Measurements from ENCODE around the gene AQP1.

Gene AQP1

GRCh38 chr7:30922596-30922995, 10.9 kb downstream of the AQP1 start:
- DNase-seq: no peak

DNA sequence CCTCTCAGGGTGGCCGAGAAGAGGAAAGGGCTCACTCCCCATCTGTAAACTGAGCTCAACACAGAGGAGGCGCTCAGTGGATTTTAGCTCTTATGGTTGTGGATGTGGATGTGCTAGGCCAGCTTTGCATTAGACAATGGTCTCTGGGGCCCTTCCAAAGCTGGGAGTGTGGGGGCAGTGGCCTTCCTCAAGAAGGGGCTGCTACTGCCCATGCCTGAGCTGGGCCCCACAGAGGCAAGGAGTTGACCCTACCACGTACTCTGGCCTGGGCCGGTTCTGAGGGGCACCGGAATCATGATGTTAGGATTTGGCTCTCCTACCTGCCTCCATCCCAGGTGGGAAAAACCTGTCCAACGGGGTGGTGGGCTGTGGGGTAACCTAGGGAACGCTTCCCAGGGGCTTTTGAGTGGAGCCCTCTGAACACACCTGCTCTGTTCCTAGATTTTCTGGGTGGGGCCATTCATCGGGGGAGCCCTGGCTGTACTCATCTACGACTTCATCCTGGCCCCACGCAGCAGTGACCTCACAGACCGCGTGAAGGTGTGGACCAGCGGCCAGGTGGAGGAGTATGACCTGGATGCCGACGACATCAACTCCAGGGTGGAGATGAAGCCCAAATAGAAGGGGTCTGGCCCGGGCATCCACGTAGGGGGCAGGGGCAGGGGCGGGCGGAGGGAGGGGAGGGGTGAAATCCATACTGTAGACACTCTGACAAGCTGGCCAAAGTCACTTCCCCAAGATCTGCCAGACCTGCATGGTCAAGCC, 11.5 kb downstream of the AQP1 start:
- DNase-seq: no peak

DNA sequence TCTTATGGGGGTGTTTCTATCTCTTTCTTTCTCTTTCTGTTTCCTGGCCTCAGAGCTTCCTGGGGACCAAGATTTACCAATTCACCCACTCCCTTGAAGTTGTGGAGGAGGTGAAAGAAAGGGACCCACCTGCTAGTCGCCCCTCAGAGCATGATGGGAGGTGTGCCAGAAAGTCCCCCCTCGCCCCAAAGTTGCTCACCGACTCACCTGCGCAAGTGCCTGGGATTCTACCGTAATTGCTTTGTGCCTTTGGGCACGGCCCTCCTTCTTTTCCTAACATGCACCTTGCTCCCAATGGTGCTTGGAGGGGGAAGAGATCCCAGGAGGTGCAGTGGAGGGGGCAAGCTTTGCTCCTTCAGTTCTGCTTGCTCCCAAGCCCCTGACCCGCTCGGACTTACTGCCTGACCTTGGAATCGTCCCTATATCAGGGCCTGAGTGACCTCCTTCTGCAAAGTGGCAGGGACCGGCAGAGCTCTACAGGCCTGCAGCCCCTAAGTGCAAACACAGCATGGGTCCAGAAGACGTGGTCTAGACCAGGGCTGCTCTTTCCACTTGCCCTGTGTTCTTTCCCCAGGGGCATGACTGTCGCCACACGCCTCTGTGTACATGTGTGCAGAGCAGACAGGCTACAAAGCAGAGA, 12.2 kb downstream of the AQP1 start:
- DNase-seq: no peak

GRCh38 chr7:30924624-30925023, 13.0 kb downstream of the AQP1 start:
- no peak for DNase-seq

DNA sequence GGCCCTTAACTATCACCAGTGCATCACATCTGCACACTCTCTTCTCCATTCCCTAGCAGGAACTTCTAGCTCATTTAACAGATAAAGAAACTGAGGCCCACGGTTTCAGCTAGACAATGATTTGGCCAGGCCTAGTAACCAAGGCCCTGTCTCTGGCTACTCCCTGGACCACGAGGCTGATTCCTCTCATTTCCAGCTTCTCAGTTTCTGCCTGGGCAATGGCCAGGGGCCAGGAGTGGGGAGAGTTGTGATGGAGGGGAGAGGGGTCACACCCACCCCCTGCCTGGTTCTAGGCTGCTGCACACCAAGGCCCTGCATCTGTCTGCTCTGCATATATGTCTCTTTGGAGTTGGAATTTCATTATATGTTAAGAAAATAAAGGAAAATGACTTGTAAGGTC, 13.5 kb downstream of the AQP1 start:
- no peak for DNase-seq

GRCh38 chr7:30925913-30926312, 14.3 kb downstream of the AQP1 start:
- DNase-seq: no peak

DNA sequence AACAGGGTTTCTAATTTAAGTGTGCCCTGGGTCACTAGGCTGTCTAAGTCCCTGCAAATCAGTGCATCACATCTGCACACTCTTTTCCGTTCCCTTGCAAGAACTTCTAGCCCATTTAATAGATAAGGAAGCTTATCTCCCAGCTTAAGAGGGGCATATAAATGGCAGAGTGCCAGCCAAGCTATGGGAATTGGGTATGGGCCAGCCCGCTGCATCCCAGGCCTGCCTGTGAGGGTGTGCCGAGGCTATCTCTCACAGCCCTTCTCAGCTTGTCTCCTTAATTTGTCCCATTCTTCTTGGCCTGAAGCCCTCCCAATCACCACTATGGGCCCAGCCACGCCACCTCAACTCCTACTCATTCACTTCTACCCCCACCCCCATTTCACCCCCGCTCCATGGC, 14.7 kb downstream of the AQP1 start:
- DNase-seq: no peak

DNA sequence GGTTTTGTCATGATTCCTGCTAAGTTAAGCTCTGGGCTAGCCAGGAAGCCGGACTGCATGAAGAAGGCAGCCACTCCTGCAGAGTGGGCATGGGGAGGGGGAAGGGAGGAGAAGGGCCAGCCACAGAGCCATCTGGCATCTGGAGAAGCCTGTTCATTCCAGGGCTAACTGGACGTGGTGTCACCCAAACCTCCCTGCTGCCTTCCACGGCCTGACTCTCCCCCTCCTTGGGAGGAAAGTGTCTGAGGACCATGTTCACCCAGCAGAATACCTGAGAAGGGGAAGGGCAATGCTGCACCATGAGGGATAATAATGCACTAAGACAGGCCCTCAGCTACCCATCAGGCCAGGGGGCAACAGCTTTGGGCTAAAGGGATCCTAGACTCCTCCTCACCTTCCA, 15.4 kb downstream of the AQP1 start:
- DNase-seq: no peak

DNA sequence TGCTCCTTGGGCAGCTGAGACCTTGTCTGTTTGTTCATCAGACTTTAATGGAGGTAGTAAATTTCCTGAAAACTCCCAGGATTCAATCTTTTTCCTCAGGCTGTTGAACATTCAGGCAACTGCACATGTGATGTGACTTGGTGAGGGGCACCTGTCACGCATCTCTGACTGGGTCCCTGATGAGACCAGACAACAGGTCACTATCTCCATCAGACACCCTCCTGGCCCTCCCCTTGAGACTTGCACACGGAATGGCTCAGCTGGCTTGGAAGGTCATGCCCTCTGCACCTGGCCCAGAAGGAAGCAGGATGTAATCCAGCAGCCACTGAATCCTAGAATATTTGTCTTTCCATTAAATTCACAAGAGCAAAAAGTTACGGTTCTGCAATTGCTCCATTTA, 15.9 kb downstream of the AQP1 start:
- DNase-seq: no peak

- DNase-seq: no peak
Observed at GRCh38 chr7:30928254-30928872, 16.7 kb downstream of the AQP1 start.

GRCh38 chr7:30929686-30930085, 18.0 kb downstream of the AQP1 start:
- DNase-seq: no peak

DNA sequence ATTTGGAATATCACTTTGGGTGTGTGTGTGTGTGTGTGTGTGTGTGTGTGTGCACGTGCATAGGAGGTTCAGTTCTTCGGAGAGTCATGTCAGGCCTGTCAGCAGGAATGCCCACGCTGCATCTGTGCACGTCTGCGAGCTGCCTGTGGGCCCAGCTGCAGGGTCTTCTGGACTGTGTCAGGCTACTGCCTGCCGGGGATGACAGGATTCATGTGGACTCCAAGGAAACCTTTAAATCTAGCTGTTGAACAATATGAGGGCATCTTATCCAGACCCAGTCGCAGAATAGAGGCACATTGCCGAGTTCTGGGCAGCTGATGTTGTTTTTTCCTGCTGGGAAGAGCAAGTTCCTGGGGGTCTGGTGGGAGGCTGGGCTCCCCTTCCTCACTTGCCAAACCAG, 19.0 kb downstream of the AQP1 start:
- DNase-seq: no peak

DNA sequence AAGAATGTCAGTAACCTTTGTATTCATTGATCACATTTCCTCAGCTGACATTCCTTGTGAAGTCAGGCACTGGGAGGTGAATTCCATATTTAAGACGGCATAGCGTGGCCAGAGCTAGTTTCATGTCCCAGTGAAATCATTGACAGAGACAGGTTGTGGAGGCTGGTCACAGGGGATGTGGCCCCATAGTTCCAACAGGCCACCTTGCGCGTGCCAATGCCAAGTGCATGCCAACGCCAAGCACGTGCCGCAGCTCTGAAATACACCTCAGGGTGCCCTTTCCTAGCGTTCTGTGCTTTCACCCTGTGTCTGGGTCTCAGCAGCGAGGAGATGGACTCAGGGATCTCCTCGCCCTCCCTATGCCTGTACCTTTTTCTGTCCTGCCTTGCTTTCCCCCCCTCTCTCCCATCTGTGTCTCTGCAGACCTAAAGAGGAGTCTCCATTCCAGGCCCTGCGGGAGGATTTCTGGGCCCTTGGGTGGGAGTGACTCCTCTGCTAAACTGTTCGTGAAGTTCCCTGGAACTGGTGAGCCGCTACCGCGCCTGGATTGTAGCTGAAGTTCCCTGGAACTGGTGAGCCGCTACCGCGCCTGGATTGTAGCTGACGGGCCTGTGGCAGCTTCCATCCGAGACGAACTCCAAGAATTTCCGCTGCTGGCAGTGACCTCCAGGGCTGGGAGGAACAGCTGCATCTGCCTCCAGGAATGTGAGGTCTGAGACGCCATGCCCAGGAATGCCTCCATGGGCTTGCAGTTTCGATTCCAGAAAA, 19.7 kb downstream of the AQP1 start:
- DNase-seq: no peak

- DNase-seq: no peak
Observed at GRCh38 chr7:30931929-30932540, 20.4 kb downstream of the AQP1 start.

DNA sequence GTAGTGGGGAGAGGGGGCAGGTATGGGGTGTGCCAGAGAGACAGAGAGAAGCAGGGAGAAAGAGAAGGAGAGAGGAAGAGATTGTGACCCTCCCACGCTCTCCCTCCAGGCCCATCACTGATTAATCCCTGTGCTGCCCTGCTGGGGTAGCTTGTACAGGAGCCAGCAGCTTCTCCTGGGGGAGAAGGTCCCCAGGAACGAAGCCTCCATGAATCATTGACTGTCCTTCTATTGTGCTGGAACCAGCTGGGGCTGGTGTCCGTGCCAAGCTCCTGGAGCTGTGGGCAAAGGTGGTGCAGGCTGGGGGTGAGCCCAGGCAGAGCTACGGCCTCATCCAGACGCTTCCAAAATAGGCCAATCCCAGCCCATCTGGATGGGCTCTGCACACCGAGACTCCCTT, 20.9 kb downstream of the AQP1 start:
- no peak for DNase-seq

GRCh38 chr7:30933124-30933974, 21.7 kb downstream of the AQP1 start:
- DNase-seq: no peak

DNA sequence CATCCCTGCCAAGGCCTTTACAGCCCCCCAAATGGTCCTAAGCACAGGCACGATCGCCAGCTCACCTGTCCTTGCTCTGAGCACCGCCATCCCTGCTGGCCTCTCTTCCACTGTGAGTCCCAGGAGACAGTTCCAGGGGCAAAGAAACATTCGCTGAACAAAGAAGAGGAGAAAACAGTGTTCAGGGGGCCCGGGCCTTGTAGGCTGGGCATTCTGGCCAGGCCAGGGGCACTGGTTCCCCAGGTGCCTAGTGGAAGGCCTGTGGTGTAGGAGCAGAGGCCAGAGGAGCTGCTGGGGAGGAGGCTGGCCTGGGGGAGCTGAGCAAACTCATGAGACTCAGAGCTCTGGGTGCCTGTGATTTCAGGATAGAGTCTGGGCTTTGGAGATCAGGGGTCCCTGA, 22.6 kb downstream of the AQP1 start:
- DNase-seq: no peak

GRCh38 chr7:30934732-30935568, 23.3 kb downstream of the AQP1 start:
- DNase-seq: no peak

DNA sequence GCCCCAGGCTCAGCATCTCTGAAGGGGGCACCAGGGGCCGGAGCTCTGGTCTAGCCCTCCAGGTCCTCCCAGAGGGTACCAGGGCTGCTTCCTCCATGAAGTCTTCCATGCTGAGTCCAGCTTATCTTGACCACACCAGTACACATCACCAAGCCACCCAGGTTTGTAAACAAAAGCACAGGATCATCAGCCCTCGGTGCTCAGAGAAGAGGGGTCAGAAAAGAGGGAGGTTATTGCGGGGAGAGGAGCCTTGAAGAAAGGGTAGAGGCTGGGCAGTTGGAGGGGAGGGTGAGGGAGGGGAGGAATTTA, 23.9 kb downstream of the AQP1 start:
- no peak for DNase-seq

DNA sequence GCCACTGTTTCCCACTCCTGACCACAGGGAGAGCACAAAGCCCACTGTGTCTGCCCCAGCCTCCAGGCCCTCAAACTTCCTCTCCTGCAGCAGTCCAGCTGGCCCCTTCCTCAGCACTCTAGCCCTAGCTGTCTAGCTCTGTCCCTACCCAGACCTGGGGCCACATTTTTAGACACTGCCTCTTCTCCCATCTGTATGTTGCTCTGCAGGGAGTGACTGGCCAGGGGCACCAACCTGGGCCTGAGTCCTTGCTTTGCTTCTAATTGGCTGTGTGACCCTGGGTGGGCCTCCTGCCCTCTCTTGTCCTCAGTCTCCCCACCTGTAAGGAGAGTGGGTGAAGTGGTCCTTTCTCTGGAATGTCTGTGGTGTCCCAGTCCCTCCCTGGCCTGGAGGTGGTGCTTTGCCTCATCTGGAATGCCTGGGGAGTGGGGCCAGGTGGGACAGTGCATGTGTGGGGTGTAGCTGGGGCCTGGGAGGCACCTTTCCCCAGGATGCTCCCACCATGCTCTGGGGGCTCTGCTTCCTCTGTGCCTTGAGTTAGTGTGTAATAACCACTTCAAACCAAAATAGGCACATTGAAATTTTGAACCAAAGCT, 25.1 kb downstream of the AQP1 start:
- no peak for DNase-seq

DNA sequence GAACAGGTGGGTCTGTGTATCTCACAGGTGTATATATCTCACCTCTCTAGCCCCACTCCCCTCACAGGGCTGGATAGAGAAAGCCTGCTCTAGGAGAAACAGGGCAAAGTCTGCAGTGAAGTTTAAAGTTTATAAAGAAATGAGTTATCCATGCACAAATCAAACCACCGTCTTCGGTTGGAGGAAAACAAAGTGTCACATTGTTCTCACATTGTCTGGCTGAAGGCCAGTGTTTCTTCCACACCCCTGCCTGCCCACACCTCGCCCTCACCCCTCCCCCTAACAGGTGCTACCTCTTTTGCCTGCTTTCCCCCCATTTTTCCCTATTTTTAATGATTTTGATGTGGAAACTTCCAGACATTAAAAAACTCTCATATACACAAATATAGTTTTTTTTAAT, 25.8 kb downstream of the AQP1 start:
- no peak for DNase-seq

All from DMS53 (cell line).